Ramos (cell line): Measurements from ENCODE around the gene SCN4B.

Source experiments
- in situ Hi-C: fragments of 300-500 bp; cut with MboI; formaldehyde crosslinking; loops from one replicate; pipeline ENCODE4 v1.14.3; 2022; ENCODE audit warnings: low sequenced_read_pairs; ENCODE audit not compliant: unreplicated experiment

The SCN4B gene

GRCh38 chr11:118175031-118175992 is 22.7 kb upstream of the SCN4B start:
- in situ Hi-C loops: no loop called here

- in situ Hi-C loops: no loop called here
These were observed 21.5 kb upstream of the SCN4B start for GRCh38 chr11:118174006-118174567.

DNA sequence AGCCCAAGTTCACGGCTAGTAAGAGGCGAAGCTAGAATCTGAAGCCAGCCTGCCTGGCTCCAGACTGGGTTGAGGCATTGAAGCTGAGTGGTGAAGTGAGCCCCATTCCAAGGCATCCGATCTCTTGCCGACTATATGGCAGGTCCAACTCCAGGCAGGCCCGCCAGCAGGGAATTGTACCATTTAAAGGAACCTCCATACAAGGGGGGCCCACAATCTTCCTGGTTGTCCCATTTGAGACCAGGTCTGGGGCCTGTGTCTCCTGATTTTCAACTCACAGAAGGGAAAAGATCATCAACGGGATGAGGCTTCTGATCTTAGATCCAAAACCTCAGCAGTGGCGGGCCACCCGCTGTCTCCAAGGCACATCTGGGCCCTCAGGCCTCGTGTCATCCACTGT is 19.7 kb upstream of the SCN4B start:
- in situ Hi-C loops: no loop called here

GRCh38 chr11:118171269-118172062 is 18.8 kb upstream of the SCN4B start:
- in situ Hi-C loops: no loop called here

DNA sequence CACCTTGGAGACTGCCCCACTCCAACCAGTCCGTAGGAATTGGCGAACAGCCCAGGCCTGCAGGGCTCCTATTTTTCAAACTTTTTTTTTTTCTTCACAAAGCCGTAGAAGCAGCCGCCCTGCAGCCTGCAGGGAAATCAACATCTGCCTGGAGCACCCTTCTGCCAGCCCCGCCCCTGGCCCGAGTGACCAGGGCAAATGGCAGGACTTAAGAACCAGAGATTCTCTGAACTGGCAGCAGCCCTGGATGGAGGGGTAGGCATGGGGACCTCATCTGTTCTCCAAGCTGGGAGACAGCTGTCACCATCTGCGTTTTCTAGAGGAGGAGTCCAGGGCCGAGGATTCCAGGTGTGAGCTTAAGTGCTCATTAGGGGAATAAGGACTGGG is 18.3 kb upstream of the SCN4B start:
- in situ Hi-C loops: no loop called here

DNA sequence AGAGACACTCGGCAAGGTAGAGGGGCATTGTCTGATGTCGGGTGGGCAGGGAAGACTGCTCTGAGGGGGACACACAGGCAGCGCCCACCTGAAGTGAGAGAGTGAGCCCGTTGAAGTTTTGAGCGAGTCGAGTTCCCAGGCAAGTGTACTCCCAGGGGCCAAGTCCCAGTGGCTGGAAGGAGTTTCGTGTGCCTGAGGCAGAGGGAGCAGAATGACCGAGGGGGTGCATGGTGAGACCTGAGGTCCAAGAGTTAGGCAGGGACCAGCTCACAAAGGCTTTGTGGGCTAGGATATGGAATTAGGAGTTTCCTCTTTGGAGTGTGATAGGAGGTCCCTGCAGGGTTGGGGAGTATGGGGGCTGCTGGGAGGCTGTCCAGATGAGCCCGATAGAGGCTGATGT is 17.6 kb upstream of the SCN4B start:
- in situ Hi-C loops: no loop called here

- in situ Hi-C loops: no loop called here
These were observed 16.9 kb upstream of the SCN4B start for GRCh38 chr11:118169300-118170140.

DNA sequence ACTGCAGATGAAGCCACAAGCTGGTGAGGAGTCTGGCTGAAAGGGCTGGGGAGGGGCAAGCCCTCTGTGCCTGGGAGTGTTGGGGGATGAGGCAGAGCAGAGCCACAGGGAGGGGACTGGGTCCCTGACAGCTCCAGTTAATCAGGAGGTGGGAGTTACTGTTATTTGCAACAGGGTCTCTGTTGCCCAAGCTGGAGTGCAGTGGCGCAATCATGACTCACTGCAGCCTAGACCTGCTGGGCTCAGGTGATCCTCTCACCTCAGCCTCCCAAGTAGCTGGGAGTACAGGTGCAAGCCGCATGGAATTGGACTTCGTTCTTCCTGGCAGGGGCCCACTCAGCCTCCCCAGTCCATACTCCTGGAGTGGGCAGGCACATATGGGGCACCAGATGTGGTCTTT is 16.1 kb upstream of the SCN4B start:
- in situ Hi-C loops: no loop called here

DNA sequence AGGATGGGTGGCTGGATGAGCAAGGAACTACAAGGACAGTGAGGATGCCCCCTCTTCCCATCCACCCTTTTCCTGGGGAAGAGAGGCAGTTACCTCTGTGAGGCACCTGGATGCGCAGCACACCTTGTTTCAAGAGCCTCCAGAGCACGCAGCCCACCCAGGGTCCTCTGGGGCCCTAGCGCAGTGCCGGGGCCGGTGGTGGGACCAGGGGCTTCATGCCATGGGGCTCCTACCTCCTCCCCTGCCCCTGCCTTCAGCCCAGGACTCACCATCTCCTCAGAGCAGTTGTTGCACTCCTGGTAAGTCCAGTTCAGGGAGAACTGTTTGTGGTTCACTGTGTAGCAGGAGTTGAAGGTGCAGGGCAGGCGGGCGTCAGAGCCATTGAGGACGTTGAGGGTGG is 15.7 kb upstream of the SCN4B start:
- in situ Hi-C loops: no loop called here

- in situ Hi-C loops: no loop called here
These were observed 15.3 kb upstream of the SCN4B start for GRCh38 chr11:118167906-118168305.

- in situ Hi-C loops: no loop called here
These were observed 14.6 kb upstream of the SCN4B start for GRCh38 chr11:118167253-118167652.

DNA sequence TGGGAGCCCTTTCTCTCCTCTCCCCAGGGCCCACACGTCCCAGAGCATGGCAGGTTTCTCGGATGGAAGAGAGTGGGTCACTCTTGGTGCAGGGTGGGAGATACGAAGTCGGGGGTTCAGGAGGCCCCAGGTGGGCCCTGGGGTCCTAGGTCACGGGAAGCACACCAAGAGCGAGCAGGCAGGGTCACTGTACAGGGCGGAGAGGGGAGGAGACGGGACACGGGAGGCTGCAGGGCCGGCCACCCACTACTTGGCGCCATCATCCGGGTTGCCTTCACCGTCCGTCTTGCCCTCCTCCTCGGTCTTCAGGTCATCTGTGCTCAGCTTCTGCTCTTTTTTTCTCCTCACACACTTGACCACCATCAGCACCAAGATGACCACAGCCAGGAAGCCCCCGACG is 14.0 kb upstream of the SCN4B start:
- in situ Hi-C loops: no loop called here

- in situ Hi-C loops: no loop called here
These were observed 12.3 kb upstream of the SCN4B start for GRCh38 chr11:118164885-118165284.

DNA sequence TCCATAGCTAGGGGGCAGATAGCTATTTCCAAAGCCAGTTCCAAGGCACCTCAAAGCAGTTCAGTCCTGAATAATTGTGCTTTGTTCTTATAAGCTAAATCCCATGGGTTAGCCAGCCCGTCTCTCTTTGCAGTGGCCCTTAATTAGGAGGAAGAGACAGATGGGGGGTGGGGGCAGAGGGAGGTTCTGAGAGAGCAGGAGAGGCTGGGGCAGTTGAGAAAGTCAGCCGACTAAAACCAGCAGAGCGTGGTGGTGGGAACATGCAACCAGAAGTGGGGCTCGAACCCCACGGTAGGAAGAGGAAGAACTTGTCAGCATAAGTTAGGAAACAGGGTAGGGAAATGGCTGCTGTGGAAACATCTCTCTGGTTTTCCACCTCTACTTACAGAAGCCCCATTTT is 10.9 kb upstream of the SCN4B start:
- in situ Hi-C loops: no loop called here

DNA sequence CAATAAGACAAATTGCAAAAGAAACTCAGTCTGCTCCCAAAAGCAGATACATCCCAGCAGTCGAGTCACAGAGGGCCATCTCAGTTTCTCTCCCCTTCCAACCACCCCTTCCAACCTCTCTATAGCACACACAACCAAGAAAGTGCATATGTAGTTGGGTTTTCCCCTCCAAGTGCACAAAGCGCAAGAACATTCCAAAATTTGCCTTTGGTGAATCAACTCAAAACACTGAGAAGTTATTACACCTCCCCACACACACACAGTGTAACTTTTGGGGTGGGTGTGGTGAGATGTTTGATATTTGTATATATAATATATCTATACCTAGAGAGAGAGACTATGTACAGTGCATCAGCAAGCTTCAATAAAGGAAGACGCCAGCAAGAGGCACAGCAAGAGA is 10.2 kb upstream of the SCN4B start:
- in situ Hi-C loops: no loop called here

GRCh38 chr11:118161786-118162185 is 9.2 kb upstream of the SCN4B start:
- in situ Hi-C loops: no loop called here

GRCh38 chr11:118157186-118157895 is 4.7 kb upstream of the SCN4B start:
- in situ Hi-C loops: no loop called here

- in situ Hi-C loops: no loop called here
These were observed 4.0 kb upstream of the SCN4B start for GRCh38 chr11:118156531-118157185.
